GM12801 (cell line): ENCODE measurements around the gene ARSK.

Source experiments
- CTCF ChIP-seq: IDR thresholded peaks from one replicate; pipeline ENCODE4 v1.5.1; 2011; ENCODE audit warnings: control low read depth; ENCODE audit not compliant: insufficient read length; ENCODE audit errors: extremely low read depth

The ARSK gene

GRCh38 chr5:95524423-95524822 is 30.5 kb upstream of the ARSK start:
- TF ChIP-seq CTCF: no peak

GRCh38 chr5:95526871-95527270 is 28.0 kb upstream of the ARSK start:
- no peak for TF ChIP-seq CTCF

- TF ChIP-seq CTCF: no peak
These were observed 26.3 kb upstream of the ARSK start for GRCh38 chr5:95528565-95528964.

GRCh38 chr5:95530416-95530815 is 24.5 kb upstream of the ARSK start:
- no peak for TF ChIP-seq CTCF

- TF ChIP-seq CTCF: no peak
These were observed 23.4 kb upstream of the ARSK start for GRCh38 chr5:95531491-95531890.

- TF ChIP-seq CTCF: no peak
These were observed 22.5 kb upstream of the ARSK start for GRCh38 chr5:95532415-95532814.

GRCh38 chr5:95533106-95533505 is 21.8 kb upstream of the ARSK start:
- no peak for TF ChIP-seq CTCF

- no peak for TF ChIP-seq CTCF
These were observed 21.1 kb upstream of the ARSK start for GRCh38 chr5:95533761-95534160.
